Measurements from ENCODE around the gene NUCKS1. TPM values are rescaled to one million over a fixed set of nuclear protein-coding genes. Genes with fewer than 3 reads are reported as not detected.

Gene NUCKS1
- total RNA-seq, 1 experiment from 2014 or later: 427 TPM

- Histone ChIP-seq H2BK12ac (ENCODE audit: insufficient read length, low read depth, low read length) (no peak overlapping the region), H2BK20ac (ENCODE audit: low read depth, low read length, poor library complexity, severe bottlenecking) (no peak overlapping the region), H3K4me2 (ENCODE audit: insufficient read depth, insufficient read length, low read length) (no peak overlapping the region), H3T11ph (ENCODE audit: low read length) (no peak overlapping the region), H3K4ac (ENCODE audit: low read depth, low read length) (no peak overlapping the region), H3K4me1 (ENCODE audit: insufficient read depth, low read length) (no peaks in the 10 kb centered on the region), H3K23ac (ENCODE audit: insufficient read length, low read depth, low read length) (no peak overlapping the region), H3K23me2 (ENCODE audit: insufficient read length, low read depth, low read length, poor library complexity, severe bottlenecking) (no peaks in the 10 kb centered on the region), H3K9ac (ENCODE audit: extremely low read depth, insufficient read length, low read length) (no peak overlapping the region), H4K20me1 (ENCODE audit: control insufficient read depth, insufficient read depth, insufficient read length) (no peaks in the 10 kb centered on the region), H2AFZ (ENCODE audit: low read length) (no peak overlapping the region), H3K18ac (ENCODE audit: insufficient read length, low read depth, low read length) (no peak overlapping the region), H4K91ac (ENCODE audit: insufficient read length, low read depth, low read length) (no peak overlapping the region), H2BK5ac (ENCODE audit: insufficient read length, low read length) (no peak overlapping the region), H3K79me2 (ENCODE audit: insufficient read depth, low read length) (no peaks in the 10 kb centered on the region), H3K9me3 (ENCODE audit: control insufficient read depth, low read depth, low read length) (no peaks in the 10 kb centered on the region), H4K5ac (ENCODE audit: insufficient read length, low read depth, low read length) (no peak overlapping the region), H3K56ac (ENCODE audit: insufficient read length, low read depth, low read length) (no peak overlapping the region), H3K79me1 (ENCODE audit: insufficient read depth, low read depth, low read length, poor library complexity, severe bottlenecking) (no peaks in the 10 kb centered on the region), H2AK5ac (ENCODE audit: insufficient read length, low read length) (no peak overlapping the region), H3K27ac (ENCODE audit: insufficient read length, low read depth, low read length) (no peak overlapping the region), H3K27me3 (ENCODE audit: insufficient read depth, low read length) (no peaks in the 10 kb centered on the region), H4K8ac (replicated peaks; ENCODE audit: insufficient read length, low read depth, low read length) (no peak overlapping the region), H3K14ac (ENCODE audit: insufficient read depth, low read length) (no peak overlapping the region), H2BK15ac (ENCODE audit: low read depth, low read length) (no peak overlapping the region), H2BK120ac (ENCODE audit: low read depth, low read length, poor library complexity, severe bottlenecking) (no peak overlapping the region)
- Mint-ChIP-seq H3K4me1 (peaks cover 7 to 11% of the 10 kb centered on the region in 2 experiments; a peak in 2 of 4 replicates), H3K9me3 (no peaks in the 10 kb centered on the region; a peak in 1 of 5 replicates), H3K36me3 (ENCODE audit: insufficient read depth in 1 of 3, low read depth in 3 of 3) (peaks cover 0 to 4% (median 0%) of the 10 kb centered on the region in 3 experiments; a peak in 1 of 7 replicates), H3K27ac (no peak overlapping the region), H3K27me3 (ENCODE audit: low read depth) (peaks cover 2% of the 10 kb centered on the region; the same call in 1 of the 2 replicates), H3K4me3 (no peak overlapping the region)
- no peak for DNase-seq
- TF ChIP-seq CTCF (conservative IDR thresholded peaks at IDR 0.05): no peak
- no CpG with 5 or more reads among the region's 5 CpGs for WGBS (ENCODE audit: extremely low coverage, insufficient read length, low lambda C conversion rate)
Measured at GRCh38 chr1:205766038-205766437, 16.1 kb upstream of the NUCKS1 start.

Measured in H9 (cell line).